GM20431 (cell line): ENCODE data around the gene LRRC75A.

ENCODE experiments used
- in situ Hi-C: fragments of 300-500 bp; cut with MseI, MboI; formaldehyde crosslinking; loops from one replicate; pipeline ENCODE4 v1.15.0; 2020; ENCODE audit warnings: low sequenced_read_pairs; ENCODE audit not compliant: unreplicated experiment

The LRRC75A gene

GRCh38 chr17:16491703-16492612 is at the start of gene LRRC75A:
Gene LRRC75A, minus strand, starts transcription at chr17:16492193. Its CDS starts 203 bp downstream, at chr17:16491990.
- in situ Hi-C loops = no loop called here

GRCh38 chr17:16537130-16537458 is 45.1 kb upstream of the LRRC75A start:
- in situ Hi-C loops = no loop called here

- in situ Hi-C loops = no loop called here
These were observed 42.2 kb upstream of the LRRC75A start for GRCh38 chr17:16534236-16534635.

- in situ Hi-C loops = loop anchor here (10.0 kb wide), 1 partner anchor 165 kb away; no protein-coding TSS in a partner anchor
These were observed 37.9 kb upstream of the LRRC75A start for GRCh38 chr17:16529906-16530305.

- in situ Hi-C loops = loop anchor here (10.0 kb wide), 1 partner anchor 162 kb away; no protein-coding TSS in a partner anchor
These were observed 35.3 kb upstream of the LRRC75A start for GRCh38 chr17:16527298-16527697.

- in situ Hi-C loops = loop anchor here (10.0 kb wide), 1 partner anchor 161 kb away; no protein-coding TSS in a partner anchor
These were observed 33.6 kb upstream of the LRRC75A start for GRCh38 chr17:16525556-16525955.

GRCh38 chr17:16521070-16521727 is 29.2 kb upstream of the LRRC75A start:
- in situ Hi-C loops = loop anchor here (10.0 kb wide), 1 partner anchor 156 kb away; no protein-coding TSS in a partner anchor

GRCh38 chr17:16519021-16519420 is 27.0 kb upstream of the LRRC75A start:
- in situ Hi-C loops = no loop called here

- in situ Hi-C loops = no loop called here
These were observed 25.5 kb upstream of the LRRC75A start for GRCh38 chr17:16517477-16517876.

GRCh38 chr17:16516594-16517051 is 24.6 kb upstream of the LRRC75A start:
- in situ Hi-C loops = no loop called here

- in situ Hi-C loops = no loop called here
These were observed 23.9 kb upstream of the LRRC75A start for GRCh38 chr17:16515933-16516332.

- in situ Hi-C loops = no loop called here
These were observed 21.9 kb upstream of the LRRC75A start for GRCh38 chr17:16513873-16514272.

GRCh38 chr17:16512011-16512410 is 20.0 kb upstream of the LRRC75A start:
- in situ Hi-C loops = no loop called here

GRCh38 chr17:16511593-16511992 is 19.6 kb upstream of the LRRC75A start:
- in situ Hi-C loops = no loop called here

- in situ Hi-C loops = no loop called here
These were observed 16.0 kb upstream of the LRRC75A start for GRCh38 chr17:16507918-16508533.

- in situ Hi-C loops = no loop called here
These were observed 14.2 kb upstream of the LRRC75A start for GRCh38 chr17:16506188-16506587.

- in situ Hi-C loops = no loop called here
These were observed 13.0 kb upstream of the LRRC75A start for GRCh38 chr17:16504984-16505383.

- in situ Hi-C loops = no loop called here
These were observed 5.0 kb upstream of the LRRC75A start for GRCh38 chr17:16496820-16497489.

GRCh38 chr17:16495980-16496819 is 4.2 kb upstream of the LRRC75A start:
- in situ Hi-C loops = no loop called here
